Kidney epithelial cell (primary cell): ENCODE data around the gene ADRA1B. TPM values are rescaled to one million over a fixed set of nuclear protein-coding genes. Genes with fewer than 3 reads are reported as not detected.
A peak's percentile ranks its signal among the peaks of the same experiment; 100 is the strongest.

ENCODE experiments used
- DNase-seq: peaks from one replicate; pipeline ENCODE4 v3.0.0-alpha.2; 2010; ENCODE audit warnings: low read depth
- H3K27me3 ChIP-seq: 2 replicates; pipeline ENCODE4 v1.6.0; 2011; ENCODE audit warnings: low read length; ENCODE audit not compliant: control insufficient read depth, insufficient read depth
- H3K36me3 ChIP-seq: 2 replicates; pipeline ENCODE4 v1.5.1; 2011; ENCODE audit warnings: low read length; ENCODE audit not compliant: control insufficient read depth, insufficient read depth
- H3K4me3 ChIP-seq: 2 replicates; pipeline ENCODE4 v1.5.1; 2011; ENCODE audit warnings: low read depth, mild to moderate bottlenecking, control low read depth, low read length
- CTCF ChIP-seq: IDR thresholded peaks from 2 replicates; pipeline ENCODE4 v1.5.1; 2011; ENCODE audit warnings: mild to moderate bottlenecking, moderate library complexity, low read length, control low read depth, inconsistent platforms; ENCODE audit not compliant: insufficient read depth, poor library complexity, severe bottlenecking
- total RNA-seq: library from RNA; depleted of rRNA; stranded (reverse); fragments of >200 nt; gene quantifications from 2 replicates; pipeline ENCODE4 v1.2.3, GENCODE V29; 2015

The ADRA1B gene
- total RNA-seq, 1 donor from 2014 or later, result 2.9 TPM

GRCh38 chr5:159982421-159983173 lies 66.3 kb downstream of the ADRA1B start:
- no peak for DNase-seq
- no peak overlapping the region for H3K4me3 ChIP-seq
- H3K27me3 ChIP-seq, result no peaks in the 10 kb centered on the region
- no peaks in the 10 kb centered on the region for H3K36me3 ChIP-seq
- no peak for TF ChIP-seq CTCF

GRCh38 chr5:159987031-159987674 lies 70.9 kb downstream of the ADRA1B start:
- DNase-seq, result no peak
- Histone ChIP-seq H3K36me3 (no peaks in the 10 kb centered on the region), H3K4me3 (peak overlapping the region; percentile 37), H3K27me3 (peaks cover 3% of the 10 kb centered on the region)
- peak; percentile 86 for TF ChIP-seq CTCF

GRCh38 chr5:159990506-159990905 lies 74.2 kb downstream of the ADRA1B start:
- no peak for TF ChIP-seq CTCF

GRCh38 chr5:159992566-159992965 lies 76.3 kb downstream of the ADRA1B start:
- H3K4me3 ChIP-seq, result no peak overlapping the region
- DNase-seq, result no peak
- no peaks in the 10 kb centered on the region for H3K36me3 ChIP-seq
- TF ChIP-seq CTCF, result no peak
- peaks cover 3% of the 10 kb centered on the region for H3K27me3 ChIP-seq

More at GRCh38 chr5:159990506-159990905, 74.2 kb downstream of the ADRA1B start:
- DNase-seq, result no peak
- H3K27me3 ChIP-seq, result peaks cover 3% of the 10 kb centered on the region
- no peaks in the 10 kb centered on the region for H3K36me3 ChIP-seq
- H3K4me3 ChIP-seq, result no peak overlapping the region

- H3K27me3 ChIP-seq, result no peaks in the 10 kb centered on the region
- no peaks in the 10 kb centered on the region for H3K36me3 ChIP-seq
- TF ChIP-seq CTCF, result no peak
- H3K4me3 ChIP-seq, result no peak overlapping the region
- no peak for DNase-seq
Observed at GRCh38 chr5:159993194-159993593, 76.9 kb downstream of the ADRA1B start.
